ENCODE measurements around the gene CDC34. TPM values are rescaled to one million over a fixed set of nuclear protein-coding genes. Genes with fewer than 3 reads are reported as not detected.
A peak's percentile ranks its signal among the peaks of the same experiment; 100 is the strongest.

The CDC34 gene
- total RNA-seq, 2 donors from 2014 or later: 31.4 to 44.5 TPM

- Mint-ChIP-seq H3K36me3 (ENCODE audit: low read depth) (no peaks in the 10 kb centered on the region), H3K27ac (no peak overlapping the region), H3K4me3 (no peak overlapping the region), H3K27me3 (no peaks in the 10 kb centered on the region), H3K9me3 (no peaks in the 10 kb centered on the region), H3K4me1 (no peaks in the 10 kb centered on the region)
- ATAC-seq (replicated peaks): no peak
Observed at GRCh38 chr19:558770-559439, 27.3 kb downstream of the CDC34 start.

- Mint-ChIP-seq H3K9me3 (no peaks in the 10 kb centered on the region), H3K4me3 (no peak overlapping the region), H3K27ac (no peak overlapping the region), H3K27me3 (no peaks in the 10 kb centered on the region), H3K4me1 (no peaks in the 10 kb centered on the region), H3K36me3 (ENCODE audit: low read depth) (no peaks in the 10 kb centered on the region)
- ATAC-seq (replicated peaks): no peak
Observed at GRCh38 chr19:560121-560520, 28.6 kb downstream of the CDC34 start.

GRCh38 chr19:566403-566802 is 34.8 kb downstream of the CDC34 start:
- Mint-ChIP-seq H3K27ac (no peak overlapping the region), H3K9me3 (no peaks in the 10 kb centered on the region), H3K4me3 (no peak overlapping the region), H3K27me3 (no peaks in the 10 kb centered on the region), H3K36me3 (ENCODE audit: low read depth) (peaks cover 6% of the 10 kb centered on the region), H3K4me1 (peaks cover 6% of the 10 kb centered on the region)
- no peak for ATAC-seq (replicated peaks)

GRCh38 chr19:566844-567243 is 35.3 kb downstream of the CDC34 start:
- no peak for ATAC-seq (replicated peaks)
- Mint-ChIP-seq H3K36me3 (ENCODE audit: low read depth) (peaks cover 6% of the 10 kb centered on the region), H3K27me3 (no peaks in the 10 kb centered on the region), H3K4me3 (no peak overlapping the region), H3K9me3 (no peaks in the 10 kb centered on the region), H3K27ac (no peak overlapping the region), H3K4me1 (peaks cover 6% of the 10 kb centered on the region)

GRCh38 chr19:567296-567900 is 35.8 kb downstream of the CDC34 start:
- Mint-ChIP-seq H3K9me3 (no peaks in the 10 kb centered on the region), H3K27ac (no peak overlapping the region)

GRCh38 chr19:570251-570686 is 38.7 kb downstream of the CDC34 start:
- Mint-ChIP-seq H3K36me3 (ENCODE audit: low read depth) (peaks cover 12% of the 10 kb centered on the region), H3K4me1 (peaks cover 12% of the 10 kb centered on the region), H3K9me3 (no peaks in the 10 kb centered on the region), H3K4me3 (peak overlapping the region; percentile 99), H3K27ac (no peak overlapping the region), H3K27me3 (no peaks in the 10 kb centered on the region)
- no peak for ATAC-seq (replicated peaks)

More at GRCh38 chr19:567296-567900, 35.8 kb downstream of the CDC34 start:
- no peak overlapping the region for H3K4me3 Mint-ChIP-seq
- no peaks in the 10 kb centered on the region for H3K27me3 Mint-ChIP-seq
- H3K36me3 Mint-ChIP-seq (ENCODE audit: low read depth): peaks cover 6% of the 10 kb centered on the region
- H3K4me1 Mint-ChIP-seq: peaks cover 6% of the 10 kb centered on the region
- ATAC-seq (replicated peaks): no peak

- peak overlapping the region; percentile 97 for H3K27ac Mint-ChIP-seq
Observed at GRCh38 chr19:570937-571565, 39.5 kb downstream of the CDC34 start.

GRCh38 chr19:571566-571974 is 40.0 kb downstream of the CDC34 start:
- Mint-ChIP-seq H3K4me3 (peak overlapping the region; percentile 99), H3K27me3 (no peaks in the 10 kb centered on the region), H3K36me3 (ENCODE audit: low read depth) (peaks cover 16% of the 10 kb centered on the region), H3K4me1 (peaks cover 12% of the 10 kb centered on the region), H3K9me3 (no peaks in the 10 kb centered on the region), H3K27ac (peak overlapping the region; percentile 97)
- ATAC-seq (replicated peaks): no peak

More at GRCh38 chr19:570937-571565, 39.5 kb downstream of the CDC34 start:
- H3K36me3 Mint-ChIP-seq (ENCODE audit: low read depth): peaks cover 12% of the 10 kb centered on the region
- H3K4me1 Mint-ChIP-seq: peaks cover 12% of the 10 kb centered on the region
- peak overlapping the region; percentile 99 for H3K4me3 Mint-ChIP-seq
- ATAC-seq (replicated peaks): peak; percentile 32
- no peaks in the 10 kb centered on the region for H3K27me3 Mint-ChIP-seq
- no peaks in the 10 kb centered on the region for H3K9me3 Mint-ChIP-seq

GRCh38 chr19:572140-572742 is 40.7 kb downstream of the CDC34 start, which contains the start of gene BSG:
Gene BSG (plus strand): TSS chr19:572596. CDS start chr19:572635, 39 bp downstream.
- Mint-ChIP-seq H3K36me3 (ENCODE audit: low read depth) (peaks cover 20% of the 10 kb centered on the region), H3K9me3 (no peaks in the 10 kb centered on the region), H3K27me3 (no peaks in the 10 kb centered on the region), H3K4me3 (peak within 1 kb of the TSS; percentile 99), H3K27ac (peak within 1 kb of the TSS; percentile 97), H3K4me1 (peaks cover 12% of the 10 kb centered on the region)
- peak; percentile 91 for ATAC-seq (replicated peaks)

- peak overlapping the region; percentile 97 for H3K27ac Mint-ChIP-seq
- peak overlapping the region; percentile 99 for H3K4me3 Mint-ChIP-seq
- peaks cover 12% of the 10 kb centered on the region for H3K4me1 Mint-ChIP-seq
- peaks cover 21% of the 10 kb centered on the region for H3K36me3 Mint-ChIP-seq (ENCODE audit: low read depth)
- no peaks in the 10 kb centered on the region for H3K9me3 Mint-ChIP-seq
- no peaks in the 10 kb centered on the region for H3K27me3 Mint-ChIP-seq
- no peak for ATAC-seq (replicated peaks)
Observed at GRCh38 chr19:572743-573518, 41.4 kb downstream of the CDC34 start.

GRCh38 chr19:573519-573825 is 41.9 kb downstream of the CDC34 start:
- Mint-ChIP-seq H3K4me3 (peak overlapping the region; percentile 99), H3K27ac (peak overlapping the region; percentile 97), H3K27me3 (no peaks in the 10 kb centered on the region), H3K36me3 (ENCODE audit: low read depth) (peaks cover 27% of the 10 kb centered on the region), H3K4me1 (peaks cover 12% of the 10 kb centered on the region), H3K9me3 (no peaks in the 10 kb centered on the region)
- ATAC-seq (replicated peaks): no peak

GRCh38 chr19:574658-575526 is 43.3 kb downstream of the CDC34 start:
- Mint-ChIP-seq H3K9me3 (no peaks in the 10 kb centered on the region), H3K36me3 (ENCODE audit: low read depth) (peaks cover 29% of the 10 kb centered on the region), H3K4me1 (peaks cover 12% of the 10 kb centered on the region), H3K27ac (no peak overlapping the region), H3K27me3 (no peaks in the 10 kb centered on the region), H3K4me3 (peak overlapping the region; percentile 99)
- no peak for ATAC-seq (replicated peaks)

Measured in activated T-helper 17 cell treated with anti-CD3 and anti-CD28 coated beads, Interleukin-2, amount 50 U/mL, for 72 hours (primary cell).